Esophagus muscularis mucosa (tissue), 3 donors: ENCODE data around the gene ZBTB11.

Experiments used
- POLR2A ChIP-seq: fragments of 450-650 bp; IDR thresholded peaks from one replicate; pipeline ENCODE4 v1.6.1; 2017; ENCODE audit warnings: antibody characterized with exemption, moderate library complexity, mild to moderate bottlenecking, low read depth
- TF ChIP-seq, protein P1 (sequence below), 3 experiments: fragments of 200-600 bp in 2 of 3; fragments of 450-650 bp in 1 of 3; sonication (generic) in 2 of 3; IDR thresholded peaks; one replicate each; pipeline ENCODE4 v1.5.1; 2017 to 2019; ENCODE audit warnings: antibody characterized with exemption in 3 of 3, mild to moderate bottlenecking in 2 of 3, moderate library complexity in 1 of 3

- TF ChIP-seq, protein P1, sequence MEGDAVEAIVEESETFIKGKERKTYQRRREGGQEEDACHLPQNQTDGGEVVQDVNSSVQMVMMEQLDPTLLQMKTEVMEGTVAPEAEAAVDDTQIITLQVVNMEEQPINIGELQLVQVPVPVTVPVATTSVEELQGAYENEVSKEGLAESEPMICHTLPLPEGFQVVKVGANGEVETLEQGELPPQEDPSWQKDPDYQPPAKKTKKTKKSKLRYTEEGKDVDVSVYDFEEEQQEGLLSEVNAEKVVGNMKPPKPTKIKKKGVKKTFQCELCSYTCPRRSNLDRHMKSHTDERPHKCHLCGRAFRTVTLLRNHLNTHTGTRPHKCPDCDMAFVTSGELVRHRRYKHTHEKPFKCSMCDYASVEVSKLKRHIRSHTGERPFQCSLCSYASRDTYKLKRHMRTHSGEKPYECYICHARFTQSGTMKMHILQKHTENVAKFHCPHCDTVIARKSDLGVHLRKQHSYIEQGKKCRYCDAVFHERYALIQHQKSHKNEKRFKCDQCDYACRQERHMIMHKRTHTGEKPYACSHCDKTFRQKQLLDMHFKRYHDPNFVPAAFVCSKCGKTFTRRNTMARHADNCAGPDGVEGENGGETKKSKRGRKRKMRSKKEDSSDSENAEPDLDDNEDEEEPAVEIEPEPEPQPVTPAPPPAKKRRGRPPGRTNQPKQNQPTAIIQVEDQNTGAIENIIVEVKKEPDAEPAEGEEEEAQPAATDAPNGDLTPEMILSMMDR (IDR thresholded peaks at IDR 0.05) = no peak
- TF ChIP-seq POLR2A = no peak
These were observed 36.7 kb downstream of the ZBTB11 start for GRCh38 chr3:101640256-101640655.
